ENCODE measurements around the gene CIRBP. TPM values are rescaled to one million over a fixed set of nuclear protein-coding genes. Genes with fewer than 3 reads are reported as not detected.
A peak's percentile ranks its signal among the peaks of the same experiment; 100 is the strongest.

Gene CIRBP
- total and polyA plus RNA-seq, 2 of the 13 experiments (the other 11 are each of a cell fraction or from before 2014, with no cell fraction given), result 133 to 140 TPM

GRCh38 chr19:1248139-1248785, 20.9 kb upstream of the CIRBP start, which contains the start of gene MIDN (continued):
- TF ChIP-seq ZSCAN5A (CRISPR knock-in tag; IDR thresholded peaks at IDR 0.05; ENCODE audit: borderline replicate concordance) (0 out of 2 replicates have a peak, but pooled peaks have one; percentile 48), ZBTB2 (CRISPR knock-in tag; IDR thresholded peaks at IDR 0.05; ENCODE audit: low read depth) (no peak), NR2F6 (IDR thresholded peaks at IDR 0.05) (no peak), NR2F6 (CRISPR knock-in tag; IDR thresholded peaks at IDR 0.05) (0 out of 2 replicates have a peak, but pooled peaks have one; percentile 0), GATA4 (IDR thresholded peaks at IDR 0.05; ENCODE audit: borderline replicate concordance, low read depth) (peak; percentile 82), ZNF710 (CRISPR knock-in tag; IDR thresholded peaks at IDR 0.05; ENCODE audit: borderline replicate concordance) (peak; percentile 76), SIN3A (IDR thresholded peaks at IDR 0.05; ENCODE audit: borderline replicate concordance, low read depth, low read length) (no peak; the same call in 1 of the 2 replicates), NFE2 (CRISPR knock-in tag; IDR thresholded peaks at IDR 0.05) (no peak), BCL3 (CRISPR knock-in tag; IDR thresholded peaks at IDR 0.05) (no peak), ZNF256 (CRISPR knock-in tag; conservative IDR thresholded peaks at IDR 0.05) (no peak), HNF4G (IDR thresholded peaks at IDR 0.05; ENCODE audit: borderline replicate concordance, low read depth, low read length) (no peak; the same call in 1 of the 2 replicates), HNF4G (CRISPR knock-in tag; IDR thresholded peaks at IDR 0.05; ENCODE audit: borderline replicate concordance, low read depth) (no peak), ZBTB21 (CRISPR knock-in tag; IDR thresholded peaks at IDR 0.05) (no peak), RXRA (CRISPR knock-in tag; IDR thresholded peaks at IDR 0.05) (peak; percentile 66), ZNF580 (CRISPR knock-in tag; IDR thresholded peaks at IDR 0.05; ENCODE audit: borderline replicate concordance, low read depth) (peak; percentile 15; the same call in 1 of the 2 replicates), ZNF792 (CRISPR knock-in tag; IDR thresholded peaks at IDR 0.05) (no peak), NFAT5 (CRISPR knock-in tag; IDR thresholded peaks at IDR 0.05) (no peak)

Data from HepG2 (cell line).